Caco-2 (cell line): ENCODE data around the gene TTC39B. TPM values are rescaled to one million over a fixed set of nuclear protein-coding genes. Genes with fewer than 3 reads are reported as not detected.

Experiments used
- BruUV-seq: library from RNA; stranded (reverse); fragments of 400-500 nt; replicated peaks from 2 replicates; lab custom pipeline; 2021; lab: Mats Ljungman, UMichigan
- CTCF ChIA-PET: fragments of 300-600 bp; sonication (Branson Sonifier 250); formaldehyde crosslinking; loops from one replicate; lab custom pipeline; 2022; ENCODE audit warnings: antibody characterized with exemption; lab: Charles Lee
- POLR2A ChIA-PET: fragments of 300-600 bp; sonication (Branson Sonifier 250); formaldehyde crosslinking; loops from one replicate; lab custom pipeline; 2022; ENCODE audit warnings: antibody characterized with exemption; lab: Charles Lee
- DNase-seq, 2 experiments: peaks; one replicate each; pipeline versions ENCODE4 v3.0.0 to v3.0.0-alpha.2; 2020 to 2022
- H3K27me3 ChIP-seq: replicated peaks from 2 replicates; pipeline ENCODE4 v1.6.0; 2011; ENCODE audit warnings: low read length; ENCODE audit not compliant: control insufficient read depth, insufficient read depth
- H3K36me3 ChIP-seq: 2 replicates; pipeline ENCODE4 v1.5.1; 2011; ENCODE audit warnings: low read length; ENCODE audit not compliant: control insufficient read depth, insufficient read depth
- H3K4me1 ChIP-seq: fragments of 250-450 bp; sonication (Bioruptor Pico); 2 replicates; pipeline ENCODE4 v1.5.1; 2020; ENCODE audit warnings: mild to moderate bottlenecking
- H3K4me3 ChIP-seq: 2 replicates; pipeline ENCODE4 v1.5.1; 2011; ENCODE audit warnings: low read depth, mild to moderate bottlenecking, control low read depth, low read length
- H3K9me3 ChIP-seq: fragments of 250-450 bp; sonication (Bioruptor Pico); 2 replicates; pipeline ENCODE4 v1.5.1; 2020; ENCODE audit warnings: mild to moderate bottlenecking, moderate library complexity
- H3K27ac Mint-ChIP-seq: one replicate; pipeline ENCODE4 v1.8.0; 2022; ENCODE audit warnings: mixed read lengths; ENCODE audit not compliant: unreplicated experiment
- H3K27me3 Mint-ChIP-seq: one replicate; pipeline ENCODE4 v1.8.0; 2022; ENCODE audit warnings: mixed read lengths; ENCODE audit not compliant: insufficient read depth, unreplicated experiment
- H3K36me3 Mint-ChIP-seq: one replicate; pipeline ENCODE4 v1.8.0; 2022; ENCODE audit warnings: mild to moderate bottlenecking, mixed read lengths; ENCODE audit not compliant: insufficient read depth, unreplicated experiment
- H3K4me1 Mint-ChIP-seq: one replicate; pipeline ENCODE4 v1.8.0; 2022; ENCODE audit warnings: low read depth, mixed read lengths; ENCODE audit not compliant: unreplicated experiment
- H3K4me3 Mint-ChIP-seq: one replicate; pipeline ENCODE4 v1.8.0; 2022; ENCODE audit warnings: mild to moderate bottlenecking, moderate library complexity, mixed read lengths; ENCODE audit not compliant: unreplicated experiment
- H3K9me3 Mint-ChIP-seq: one replicate; pipeline ENCODE4 v1.8.0; 2022; ENCODE audit warnings: mixed read lengths; ENCODE audit not compliant: unreplicated experiment
- intact Hi-C: fragments of 100-400 bp; cut with micrococcal nuclease; formaldehyde crosslinking; loops from one replicate; pipeline ENCODE4 v1.10.0; 2022; ENCODE audit not compliant: unreplicated experiment
- total RNA-seq: library from RNA; stranded (reverse); gene quantifications from 2 replicates; pipeline ENCODE4 v1.2.3, GENCODE V29; 2022
- TF ChIP-seq, protein P1 (sequence below), 2 experiments: fragments of 200-600 bp in 1 of 2; IDR thresholded peaks; 1 replicate in 1 of 2; 2 replicates in 1 of 2; pipeline versions ENCODE4 v1.5.1 to v1.8.0; 2011 to 2022; ENCODE audit warnings: antibody characterized with exemption in 1 of 2, control low read depth in 1 of 2, inconsistent platforms in 1 of 2, low read depth in 1 of 2, low read length in 1 of 2, mild to moderate bottlenecking in 1 of 2, moderate library complexity in 1 of 2; ENCODE audit not compliant: insufficient read depth in 1 of 2, severe bottlenecking in 1 of 2, unreplicated experiment in 1 of 2

TTC39B gene
- total RNA-seq, 1 experiment from 2014 or later = 6.9 TPM

DNA sequence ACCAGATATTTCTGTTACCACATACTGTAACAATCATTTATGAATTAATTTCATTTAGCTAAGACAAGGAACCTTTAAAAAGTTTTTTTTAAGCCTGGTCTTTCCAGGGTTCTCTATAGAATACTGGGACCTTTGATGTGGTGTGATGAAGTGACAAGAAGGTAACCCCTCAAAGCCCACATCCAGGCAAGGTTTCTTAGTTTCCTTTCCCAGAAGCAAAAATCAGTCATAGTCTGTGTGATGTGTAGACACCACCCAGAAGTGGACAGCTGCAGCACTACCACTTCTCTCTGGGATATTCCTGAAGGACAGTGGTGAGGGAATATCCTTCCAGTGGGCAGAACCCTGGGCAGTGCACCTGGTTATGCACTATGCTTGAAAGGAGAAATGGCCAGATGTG is 115.6 kb downstream of the TTC39B start:
- no peaks in the 10 kb centered on the region for H3K9me3 ChIP-seq
- Mint-ChIP-seq H3K4me1 (no peaks in the 10 kb centered on the region), H3K9me3 (no peaks in the 10 kb centered on the region), H3K27me3 (no peaks in the 10 kb centered on the region), H3K4me3 (no peak overlapping the region), H3K27ac (no peak overlapping the region), H3K36me3 (peaks cover 5% of the 10 kb centered on the region)
- no peak overlapping the region for H3K4me3 ChIP-seq
- H3K27me3 ChIP-seq = no peaks in the 10 kb centered on the region
- POLR2A ChIA-PET = no interaction called here
- no peaks in the 10 kb centered on the region for H3K36me3 ChIP-seq
- no TSS peak for BruUV-seq
- TF ChIP-seq, protein P1, sequence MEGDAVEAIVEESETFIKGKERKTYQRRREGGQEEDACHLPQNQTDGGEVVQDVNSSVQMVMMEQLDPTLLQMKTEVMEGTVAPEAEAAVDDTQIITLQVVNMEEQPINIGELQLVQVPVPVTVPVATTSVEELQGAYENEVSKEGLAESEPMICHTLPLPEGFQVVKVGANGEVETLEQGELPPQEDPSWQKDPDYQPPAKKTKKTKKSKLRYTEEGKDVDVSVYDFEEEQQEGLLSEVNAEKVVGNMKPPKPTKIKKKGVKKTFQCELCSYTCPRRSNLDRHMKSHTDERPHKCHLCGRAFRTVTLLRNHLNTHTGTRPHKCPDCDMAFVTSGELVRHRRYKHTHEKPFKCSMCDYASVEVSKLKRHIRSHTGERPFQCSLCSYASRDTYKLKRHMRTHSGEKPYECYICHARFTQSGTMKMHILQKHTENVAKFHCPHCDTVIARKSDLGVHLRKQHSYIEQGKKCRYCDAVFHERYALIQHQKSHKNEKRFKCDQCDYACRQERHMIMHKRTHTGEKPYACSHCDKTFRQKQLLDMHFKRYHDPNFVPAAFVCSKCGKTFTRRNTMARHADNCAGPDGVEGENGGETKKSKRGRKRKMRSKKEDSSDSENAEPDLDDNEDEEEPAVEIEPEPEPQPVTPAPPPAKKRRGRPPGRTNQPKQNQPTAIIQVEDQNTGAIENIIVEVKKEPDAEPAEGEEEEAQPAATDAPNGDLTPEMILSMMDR (IDR thresholded peaks at IDR 0.05; ENCODE audit: insufficient read depth in 1 of 2, low read depth in 1 of 2, low read length in 1 of 2, severe bottlenecking in 1 of 2, unreplicated experiment in 1 of 2) = no peak
- no peaks in the 10 kb centered on the region for H3K4me1 ChIP-seq
- DNase-seq = no peak
- CTCF ChIA-PET = no interaction called here
- intact Hi-C loops = no loop called here

DNA sequence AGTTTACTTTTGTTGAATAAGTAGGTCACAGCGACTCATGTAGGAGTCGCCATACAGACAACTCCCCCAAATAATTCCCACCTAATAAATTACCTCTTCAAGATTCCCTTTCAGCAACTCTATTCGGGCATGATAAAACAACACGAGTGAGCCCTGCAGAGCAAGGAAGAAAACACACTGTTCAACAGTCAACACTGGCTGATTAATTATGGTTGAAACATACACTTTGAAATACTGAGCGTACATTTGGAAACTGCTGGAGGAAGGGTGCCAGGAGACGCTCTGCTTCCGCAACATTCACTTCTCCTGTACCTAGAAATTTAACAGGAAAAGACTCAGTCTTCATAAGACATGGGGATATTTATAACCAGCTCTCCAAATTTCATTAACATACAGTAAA is 117.5 kb downstream of the TTC39B start:
- no peaks in the 10 kb centered on the region for H3K27me3 Mint-ChIP-seq
- Histone ChIP-seq H3K36me3 (no peaks in the 10 kb centered on the region), H3K4me1 (no peaks in the 10 kb centered on the region), H3K27me3 (no peaks in the 10 kb centered on the region), H3K4me3 (no peak overlapping the region), H3K9me3 (no peaks in the 10 kb centered on the region)
- POLR2A ChIA-PET = no interaction called here
- intact Hi-C loops = no loop called here
- H3K27ac Mint-ChIP-seq = no peak overlapping the region
- H3K4me1 Mint-ChIP-seq = no peaks in the 10 kb centered on the region
- peaks cover 5% of the 10 kb centered on the region for H3K36me3 Mint-ChIP-seq
- BruUV-seq = no TSS peak
- TF ChIP-seq, protein P1 (IDR thresholded peaks at IDR 0.05; ENCODE audit: insufficient read depth in 1 of 2, low read depth in 1 of 2, low read length in 1 of 2, severe bottlenecking in 1 of 2, unreplicated experiment in 1 of 2) = no peak
- H3K4me3 Mint-ChIP-seq = no peak overlapping the region
- CTCF ChIA-PET = no interaction called here
- no peak for DNase-seq
- H3K9me3 Mint-ChIP-seq = no peaks in the 10 kb centered on the region

DNA sequence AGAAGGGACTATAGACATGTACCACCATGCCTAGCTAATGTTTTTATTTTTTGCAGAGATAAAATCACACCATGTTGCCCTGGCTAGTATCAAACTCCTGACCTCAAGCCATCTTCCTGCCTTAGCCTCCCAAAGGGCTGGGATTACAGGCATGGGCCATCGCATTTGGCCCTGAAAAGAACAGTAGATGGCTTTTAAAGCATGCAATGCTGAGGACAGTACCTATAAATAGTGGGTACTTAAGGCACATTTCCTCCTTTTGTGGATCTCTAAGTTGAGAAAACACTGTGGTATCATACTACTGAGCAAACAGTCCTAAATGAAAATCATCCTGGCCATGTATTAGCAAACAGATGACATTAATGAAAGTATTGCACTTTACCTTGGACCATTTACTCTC is 119.4 kb downstream of the TTC39B start:
- Mint-ChIP-seq H3K9me3 (no peaks in the 10 kb centered on the region), H3K27me3 (no peaks in the 10 kb centered on the region), H3K4me3 (no peak overlapping the region), H3K36me3 (peaks cover 5% of the 10 kb centered on the region), H3K4me1 (no peaks in the 10 kb centered on the region), H3K27ac (no peak overlapping the region)
- intact Hi-C loops = no loop called here
- TF ChIP-seq, protein P1 (IDR thresholded peaks at IDR 0.05; ENCODE audit: insufficient read depth in 1 of 2, low read depth in 1 of 2, low read length in 1 of 2, severe bottlenecking in 1 of 2, unreplicated experiment in 1 of 2) = no peak
- no TSS peak for BruUV-seq
- no peak for DNase-seq
- no peaks in the 10 kb centered on the region for H3K27me3 ChIP-seq
- no peaks in the 10 kb centered on the region for H3K9me3 ChIP-seq
- no peaks in the 10 kb centered on the region for H3K36me3 ChIP-seq
- ChIA-PET CTCF (no interaction called here), POLR2A (no interaction called here)
- no peaks in the 10 kb centered on the region for H3K4me1 ChIP-seq
- no peak overlapping the region for H3K4me3 ChIP-seq
